ENCODE measurements around the gene GPBAR1.

GPBAR1 gene

DNA sequence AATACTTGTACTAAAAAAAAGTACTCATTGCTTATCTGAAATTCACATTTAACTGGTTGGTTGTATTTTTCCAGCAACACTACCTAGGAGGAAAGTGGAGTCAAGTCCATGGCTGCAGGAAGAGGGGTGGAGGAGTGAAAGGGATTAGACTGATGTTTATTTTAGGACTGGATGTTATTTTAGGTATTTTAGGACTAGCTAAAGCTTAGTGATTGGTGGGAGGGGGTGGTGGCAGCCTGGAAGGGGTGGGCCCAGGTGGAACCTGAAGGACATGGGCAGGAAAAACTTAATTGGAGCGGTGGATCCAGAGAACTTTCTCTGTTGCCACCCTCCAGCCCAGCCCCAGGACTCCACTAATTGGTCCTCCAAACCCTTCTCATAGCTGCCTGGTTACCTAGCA lies 35.4 kb downstream of the GPBAR1 start:
- Mint-ChIP-seq H3K4me1 (peaks cover 36% of the 10 kb centered on the region), H3K27ac (peak overlapping the region in 2 of 3 experiments; percentile 18 to 77), H3K36me3 (ENCODE audit: low read depth) (no peaks in the 10 kb centered on the region), H3K4me3 (peak overlapping the region in 1 of 3 experiments; percentile 1), H3K9me3 (no peaks in the 10 kb centered on the region), H3K27me3 (ENCODE audit: low read depth) (no peaks in the 10 kb centered on the region)
- TF ChIP-seq, protein P1, sequence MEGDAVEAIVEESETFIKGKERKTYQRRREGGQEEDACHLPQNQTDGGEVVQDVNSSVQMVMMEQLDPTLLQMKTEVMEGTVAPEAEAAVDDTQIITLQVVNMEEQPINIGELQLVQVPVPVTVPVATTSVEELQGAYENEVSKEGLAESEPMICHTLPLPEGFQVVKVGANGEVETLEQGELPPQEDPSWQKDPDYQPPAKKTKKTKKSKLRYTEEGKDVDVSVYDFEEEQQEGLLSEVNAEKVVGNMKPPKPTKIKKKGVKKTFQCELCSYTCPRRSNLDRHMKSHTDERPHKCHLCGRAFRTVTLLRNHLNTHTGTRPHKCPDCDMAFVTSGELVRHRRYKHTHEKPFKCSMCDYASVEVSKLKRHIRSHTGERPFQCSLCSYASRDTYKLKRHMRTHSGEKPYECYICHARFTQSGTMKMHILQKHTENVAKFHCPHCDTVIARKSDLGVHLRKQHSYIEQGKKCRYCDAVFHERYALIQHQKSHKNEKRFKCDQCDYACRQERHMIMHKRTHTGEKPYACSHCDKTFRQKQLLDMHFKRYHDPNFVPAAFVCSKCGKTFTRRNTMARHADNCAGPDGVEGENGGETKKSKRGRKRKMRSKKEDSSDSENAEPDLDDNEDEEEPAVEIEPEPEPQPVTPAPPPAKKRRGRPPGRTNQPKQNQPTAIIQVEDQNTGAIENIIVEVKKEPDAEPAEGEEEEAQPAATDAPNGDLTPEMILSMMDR (IDR thresholded peaks at IDR 0.05; ENCODE audit: unreplicated experiment in 3 of 3) = no peak

DNA sequence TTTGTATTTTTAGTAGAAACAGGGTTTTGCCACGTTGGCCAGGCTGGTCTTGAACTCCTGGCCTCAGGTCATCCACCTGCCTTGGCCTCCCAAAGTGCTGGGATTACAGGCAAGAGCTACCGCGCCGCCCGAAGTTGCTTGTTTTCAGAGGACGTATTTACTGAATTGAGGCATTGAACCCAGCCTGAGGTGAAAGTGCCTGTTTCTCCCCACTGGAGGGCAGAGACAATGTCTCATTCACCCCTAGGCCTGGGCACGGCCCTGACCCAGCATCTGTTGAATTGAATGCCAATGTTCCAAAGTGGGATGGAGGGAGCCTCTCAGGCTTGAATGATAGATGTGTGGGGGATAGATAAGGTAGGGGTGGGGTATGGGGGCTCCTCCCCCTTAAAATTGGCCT lies 36.0 kb downstream of the GPBAR1 start:
- peaks cover 31% of the 10 kb centered on the region for H3K4me1 Mint-ChIP-seq
- TF ChIP-seq, protein P1 (IDR thresholded peaks at IDR 0.05; ENCODE audit: unreplicated experiment in 3 of 3) = no peak
- H3K27ac Mint-ChIP-seq = peak overlapping the region in 1 of 3 experiments; percentile 11
- no peaks in the 10 kb centered on the region for H3K27me3 Mint-ChIP-seq (ENCODE audit: low read depth)
- H3K36me3 Mint-ChIP-seq (ENCODE audit: low read depth) = no peaks in the 10 kb centered on the region
- no peaks in the 10 kb centered on the region for H3K9me3 Mint-ChIP-seq
- H3K4me3 Mint-ChIP-seq = no peak overlapping the region

DNA sequence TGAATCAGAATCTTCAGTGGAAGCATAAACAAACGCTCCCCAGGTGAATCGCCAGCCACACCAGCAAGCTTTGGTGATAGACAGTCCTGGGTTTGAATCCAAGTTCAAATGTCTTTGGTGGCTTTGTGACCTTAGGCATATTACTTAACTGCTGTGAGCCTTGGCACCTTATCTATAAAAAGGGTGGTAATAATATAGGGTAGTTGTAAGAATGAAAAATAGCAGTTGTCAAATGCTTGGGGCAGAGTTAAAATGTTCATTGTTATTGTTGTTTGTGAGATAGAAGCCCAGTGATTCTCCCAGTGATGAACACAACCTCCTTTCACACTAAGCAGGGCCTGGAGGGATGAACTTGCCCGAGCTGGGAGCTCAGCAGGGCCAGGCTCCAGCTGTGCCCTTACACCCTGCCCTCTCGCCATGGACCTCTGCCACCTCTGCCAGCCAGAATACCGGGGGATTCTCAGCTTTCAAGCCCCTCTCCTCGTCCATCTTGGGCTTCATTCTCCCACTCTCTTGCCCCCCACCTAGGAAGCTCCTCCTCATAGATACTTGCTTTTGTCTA lies 37.6 kb downstream of the GPBAR1 start:
- TF ChIP-seq, protein P1 (IDR thresholded peaks at IDR 0.05; ENCODE audit: unreplicated experiment in 3 of 3) = no peak
- Mint-ChIP-seq H3K27me3 (ENCODE audit: low read depth) (no peaks in the 10 kb centered on the region), H3K4me1 (peaks cover 25% of the 10 kb centered on the region), H3K27ac (no peak overlapping the region), H3K9me3 (no peaks in the 10 kb centered on the region), H3K4me3 (no peak overlapping the region), H3K36me3 (ENCODE audit: low read depth) (no peaks in the 10 kb centered on the region)

DNA sequence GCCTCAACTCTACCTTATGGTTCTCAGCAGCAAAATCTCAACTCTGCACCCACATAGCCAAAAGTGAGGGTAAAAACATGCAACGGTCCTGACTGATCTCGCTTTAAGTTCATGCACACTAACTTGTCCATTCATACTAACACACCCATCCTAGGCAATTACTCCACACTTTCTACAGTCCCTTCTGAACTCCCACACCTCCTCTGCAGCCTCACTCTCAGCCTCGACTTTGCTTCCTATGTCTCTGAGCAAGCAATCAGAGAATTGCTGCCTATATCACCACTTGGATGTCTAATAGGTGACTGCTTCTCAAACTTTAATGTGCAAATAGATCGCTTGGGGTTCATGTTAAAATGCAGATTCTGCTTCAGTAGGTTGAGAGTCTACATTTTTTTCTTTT lies 39.3 kb downstream of the GPBAR1 start:
- Mint-ChIP-seq H3K27ac (peak overlapping the region in 2 of 3 experiments; percentile 3 to 8), H3K36me3 (ENCODE audit: low read depth) (no peaks in the 10 kb centered on the region), H3K4me1 (peaks cover 11% of the 10 kb centered on the region), H3K4me3 (no peak overlapping the region), H3K27me3 (ENCODE audit: low read depth) (no peaks in the 10 kb centered on the region), H3K9me3 (no peaks in the 10 kb centered on the region)
- TF ChIP-seq, protein P1 (IDR thresholded peaks at IDR 0.05; ENCODE audit: unreplicated experiment in 3 of 3) = no peak

DNA sequence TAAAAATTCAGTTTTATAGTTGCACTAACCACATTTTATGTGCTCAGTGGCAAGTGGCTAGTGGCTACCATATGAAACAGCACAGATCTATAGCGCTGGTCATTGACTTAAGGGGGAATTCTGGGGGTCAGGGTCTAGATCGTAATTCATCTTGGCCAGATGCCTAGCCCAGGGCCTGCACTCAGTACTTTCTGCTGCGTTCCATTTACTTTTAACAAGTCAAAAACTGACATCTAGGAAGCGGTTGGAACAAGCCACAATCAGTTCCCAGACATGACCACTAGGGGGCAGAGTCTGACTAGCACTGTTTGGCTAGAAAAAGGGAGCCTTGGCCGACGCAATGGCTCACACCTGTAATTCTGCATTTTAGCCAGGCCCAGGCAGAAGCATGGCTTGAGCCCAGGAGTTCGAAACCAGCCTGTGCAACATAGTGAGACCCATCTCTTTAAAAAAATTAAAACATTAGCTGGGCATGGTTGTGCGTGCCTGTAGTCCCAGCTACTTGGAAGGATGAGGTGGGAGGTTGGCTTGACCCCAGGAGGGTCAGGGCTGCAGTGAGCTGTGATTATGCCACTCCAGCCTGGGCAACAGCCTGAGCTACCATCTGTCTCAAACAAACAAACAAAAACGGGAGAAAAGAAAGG lies 40.5 kb downstream of the GPBAR1 start:
- Mint-ChIP-seq H3K36me3 (ENCODE audit: low read depth) (no peaks in the 10 kb centered on the region), H3K4me3 (no peak overlapping the region), H3K9me3 (no peaks in the 10 kb centered on the region), H3K4me1 (peaks cover 2% of the 10 kb centered on the region), H3K27ac (peak overlapping the region; percentile 62 to 85 (median 62)), H3K27me3 (ENCODE audit: low read depth) (no peaks in the 10 kb centered on the region)
- TF ChIP-seq, protein P1 (IDR thresholded peaks at IDR 0.05; ENCODE audit: unreplicated experiment in 3 of 3) = peak; percentile 95 to 97 (median 95)

DNA sequence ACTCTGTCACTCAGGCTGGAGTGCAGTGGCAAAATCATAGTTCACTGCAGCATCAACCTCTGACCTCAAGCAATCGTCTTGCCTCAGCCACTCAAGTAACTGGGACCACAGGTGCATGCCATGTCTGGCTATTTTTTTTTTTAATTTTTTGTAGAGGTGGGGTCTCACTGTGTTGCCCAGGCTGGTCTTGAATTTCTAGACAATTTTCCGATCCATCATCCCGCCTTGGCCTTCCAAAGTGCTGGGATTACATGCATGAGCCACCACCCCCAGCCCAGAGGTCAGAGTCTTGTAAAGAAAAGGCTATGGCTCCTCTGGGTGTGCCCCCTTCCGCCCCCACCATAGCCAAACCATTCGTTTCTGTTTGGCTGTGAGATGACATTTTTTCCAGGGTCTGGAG lies 44.6 kb downstream of the GPBAR1 start:
- H3K27me3 Mint-ChIP-seq (ENCODE audit: low read depth) = no peaks in the 10 kb centered on the region
- no peaks in the 10 kb centered on the region for H3K9me3 Mint-ChIP-seq
- no peaks in the 10 kb centered on the region for H3K4me1 Mint-ChIP-seq
- no peaks in the 10 kb centered on the region for H3K36me3 Mint-ChIP-seq (ENCODE audit: low read depth)
- TF ChIP-seq, protein P1 (IDR thresholded peaks at IDR 0.05; ENCODE audit: unreplicated experiment in 3 of 3) = no peak
- peak overlapping the region in 1 of 3 experiments; percentile 67 for H3K27ac Mint-ChIP-seq
- H3K4me3 Mint-ChIP-seq = no peak overlapping the region
